CD4-positive, alpha-beta T cell (primary cell): Measurements from ENCODE around the gene DAZL. TPM values are rescaled to one million over a fixed set of nuclear protein-coding genes. Genes with fewer than 3 reads are reported as not detected.

Experiments used
- ATAC-seq: fragments of 200-7000 bp; cut with Tn5 transposase; one replicate; pipeline ENCODE4 v1.10.0; 2022; ENCODE audit warnings: mild to moderate bottlenecking; ENCODE audit not compliant: poor library complexity
- CTCF ChIA-PET: fragments of 350-600 bp; sonication (Branson Sonifier 250); formaldehyde crosslinking; loops from one replicate; lab custom pipeline; 2021; ENCODE audit warnings: antibody characterized with exemption, inconsistent platforms; lab: Charles Lee
- POLR2A ChIA-PET: fragments of 350-600 bp; sonication (Branson Sonifier 250); formaldehyde crosslinking; loops from one replicate; lab custom pipeline; 2021; ENCODE audit warnings: antibody characterized with exemption, inconsistent platforms; lab: Charles Lee
- DNase-seq, 14 experiments: peaks; one replicate each; pipeline ENCODE4 v3.0.0-alpha.2; 2013 to 2020; ENCODE audit warnings: mixed read lengths in 2 of 14
- H3K27ac ChIP-seq, 2 donors: one replicate each; pipeline versions ENCODE4 v1.5.1 to v1.7.0; 2013; ENCODE audit warnings: low read length in 2 of 2, low read depth in 1 of 2, mild to moderate bottlenecking in 1 of 2
- H3K27me3 ChIP-seq, 2 experiments: 1 replicate in 1 of 2; 2 replicates in 1 of 2; pipeline versions ENCODE4 v1.6.1 to v1.7.0; 2013; ENCODE audit warnings: low read length in 2 of 2, control low read depth in 1 of 2, mild to moderate bottlenecking in 1 of 2, moderate library complexity in 1 of 2; ENCODE audit not compliant: insufficient read depth in 2 of 2, control insufficient read depth in 1 of 2
- H3K36me3 ChIP-seq: one replicate; pipeline ENCODE4 v1.6.1; 2013; ENCODE audit warnings: low read length, control low read depth; ENCODE audit not compliant: insufficient read depth
- H3K4me1 ChIP-seq: one replicate; pipeline ENCODE4 v1.6.1; 2013; ENCODE audit warnings: low read length, control low read depth; ENCODE audit not compliant: insufficient read depth
- H3K4me3 ChIP-seq: one replicate; pipeline ENCODE4 v1.5.1; 2013; ENCODE audit warnings: mild to moderate bottlenecking, low read length, moderate library complexity
- H3K9me3 ChIP-seq, 2 experiments: 1 replicate in 1 of 2; 2 replicates in 1 of 2; pipeline versions ENCODE4 v1.6.1 to v1.7.0; 2013; ENCODE audit warnings: low read length in 2 of 2, mild to moderate bottlenecking in 2 of 2, control low read depth in 1 of 2, moderate library complexity in 1 of 2; ENCODE audit not compliant: control insufficient read depth in 1 of 2, insufficient read depth in 1 of 2
- H3K27ac Mint-ChIP-seq: one replicate; pipeline ENCODE4 v1.8.0; 2020; ENCODE audit warnings: mixed read lengths
- H3K27me3 Mint-ChIP-seq: one replicate; pipeline ENCODE4 v1.8.0; 2021; ENCODE audit warnings: mixed read lengths
- H3K36me3 Mint-ChIP-seq: one replicate; pipeline ENCODE4 v1.8.0; 2021; ENCODE audit warnings: low read depth, mixed read lengths
- H3K4me1 Mint-ChIP-seq: one replicate; pipeline ENCODE4 v1.8.0; 2021; ENCODE audit warnings: low read depth, mixed read lengths
- H3K4me3 Mint-ChIP-seq: one replicate; pipeline ENCODE4 v1.8.0; 2020; ENCODE audit warnings: mild to moderate bottlenecking, mixed read lengths
- H3K9me3 Mint-ChIP-seq: one replicate; pipeline ENCODE4 v1.8.0; 2020; ENCODE audit warnings: mixed read lengths
- CTCF ChIP-seq: fragments of 200-600 bp; IDR thresholded peaks from one replicate; pipeline ENCODE4 v1.8.0; 2022; ENCODE audit warnings: antibody characterized with exemption, mild to moderate bottlenecking
- intact Hi-C, 2 experiments: fragments of 100-400 bp; cut with DNase I in 1 of 2; cut with micrococcal nuclease in 1 of 2; formaldehyde crosslinking; loops; one replicate each; pipeline versions ENCODE4 v1.15.1 to v1.9.0; 2023 to 2025; cut with DNase I, micrococcal nuclease
- total RNA-seq, 174 experiments: library from RNA in 2 of 174; stranded (reverse) in 2 of 174; gene quantifications; one replicate each; pipeline ENCODE4 v1.2.3 and lab custom pipeline; 2021 to 2026

Gene DAZL
- total RNA-seq, 2 experiments from 2014 or later, result not detected

- no peak for TF ChIP-seq CTCF
- no peaks in the 10 kb centered on the region for H3K9me3 Mint-ChIP-seq
- ATAC-seq (no peak), DNase-seq (no peak)
- H3K36me3 ChIP-seq, result no peaks in the 10 kb centered on the region
- H3K27ac ChIP-seq, result no peak overlapping the region
- no peaks in the 10 kb centered on the region for H3K9me3 ChIP-seq
- no peak overlapping the region for H3K4me3 ChIP-seq
- no peaks in the 10 kb centered on the region for H3K4me1 Mint-ChIP-seq
- CTCF ChIA-PET, result no interaction called here
- H3K27ac Mint-ChIP-seq, result no peak overlapping the region
- no peaks in the 10 kb centered on the region for H3K27me3 Mint-ChIP-seq
- intact Hi-C loops, result no loop called here
- POLR2A ChIA-PET, result no interaction called here
- no peaks in the 10 kb centered on the region for H3K36me3 Mint-ChIP-seq
- H3K27me3 ChIP-seq, result no peaks in the 10 kb centered on the region
- H3K4me3 Mint-ChIP-seq, result no peak overlapping the region
- no peaks in the 10 kb centered on the region for H3K4me1 ChIP-seq
Observed at GRCh38 chr3:16570113-16570512, 35.1 kb downstream of the DAZL start.

GRCh38 chr3:16568532-16568931, 36.7 kb downstream of the DAZL start:
- no peaks in the 10 kb centered on the region for H3K9me3 Mint-ChIP-seq
- Histone ChIP-seq H3K36me3 (no peaks in the 10 kb centered on the region), H3K27ac (no peak overlapping the region), H3K4me1 (no peaks in the 10 kb centered on the region), H3K27me3 (no peaks in the 10 kb centered on the region), H3K9me3 (no peaks in the 10 kb centered on the region), H3K4me3 (no peak overlapping the region)
- H3K36me3 Mint-ChIP-seq, result no peaks in the 10 kb centered on the region
- H3K4me3 Mint-ChIP-seq, result no peak overlapping the region
- H3K4me1 Mint-ChIP-seq, result no peaks in the 10 kb centered on the region
- TF ChIP-seq CTCF, result no peak
- no peak overlapping the region for H3K27ac Mint-ChIP-seq
- DNase-seq (no peak), ATAC-seq (no peak)
- ChIA-PET CTCF (no interaction called here), POLR2A (interaction anchor here (0.6 kb wide), 1 partner anchor 34 kb away, joined by 6 read pairs; no protein-coding TSS in a partner anchor)
- H3K27me3 Mint-ChIP-seq, result no peaks in the 10 kb centered on the region
- intact Hi-C loops, result no loop called here

DNA sequence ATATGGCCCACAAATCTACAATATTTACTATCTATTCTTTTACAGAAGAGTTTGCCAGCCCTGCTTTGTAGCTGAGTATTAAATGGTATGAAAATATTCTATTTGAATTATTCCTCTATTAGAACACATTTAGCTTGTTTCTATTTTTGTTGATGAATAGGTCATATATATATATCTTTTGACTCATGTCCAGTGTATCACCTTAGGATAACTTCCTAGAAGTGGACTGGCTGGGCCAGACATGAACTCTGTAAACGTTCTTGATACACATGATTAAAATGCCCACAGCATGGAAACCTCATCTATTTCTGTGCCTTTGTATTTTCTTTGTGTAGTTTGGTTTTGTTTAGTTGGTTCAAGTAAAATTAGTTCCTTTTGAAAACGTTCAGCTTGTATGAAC, 37.1 kb downstream of the DAZL start:
- Mint-ChIP-seq H3K4me3 (no peak overlapping the region), H3K36me3 (no peaks in the 10 kb centered on the region), H3K9me3 (no peaks in the 10 kb centered on the region), H3K27ac (no peak overlapping the region), H3K4me1 (no peaks in the 10 kb centered on the region), H3K27me3 (no peaks in the 10 kb centered on the region)
- no peak overlapping the region for H3K27ac ChIP-seq
- DNase-seq (no peak), ATAC-seq (no peak)
- ChIA-PET POLR2A (no interaction called here), CTCF (no interaction called here)
- no peak overlapping the region for H3K4me3 ChIP-seq
- no peaks in the 10 kb centered on the region for H3K9me3 ChIP-seq
- TF ChIP-seq CTCF, result no peak
- H3K4me1 ChIP-seq, result no peaks in the 10 kb centered on the region
- intact Hi-C loops, result no loop called here
- no peaks in the 10 kb centered on the region for H3K27me3 ChIP-seq
- no peaks in the 10 kb centered on the region for H3K36me3 ChIP-seq
